GM21528 (cell line): ENCODE results near the gene REN.

Experiments
- ATAC-seq: cut with Tn5 transposase; IDR thresholded peaks from one replicate; pipeline ENCODE4 v1.9.1; 2021; ENCODE audit warnings: mild to moderate bottlenecking, moderate library complexity; ENCODE audit not compliant: unreplicated experiment, low FRiP score

Gene REN

DNA sequence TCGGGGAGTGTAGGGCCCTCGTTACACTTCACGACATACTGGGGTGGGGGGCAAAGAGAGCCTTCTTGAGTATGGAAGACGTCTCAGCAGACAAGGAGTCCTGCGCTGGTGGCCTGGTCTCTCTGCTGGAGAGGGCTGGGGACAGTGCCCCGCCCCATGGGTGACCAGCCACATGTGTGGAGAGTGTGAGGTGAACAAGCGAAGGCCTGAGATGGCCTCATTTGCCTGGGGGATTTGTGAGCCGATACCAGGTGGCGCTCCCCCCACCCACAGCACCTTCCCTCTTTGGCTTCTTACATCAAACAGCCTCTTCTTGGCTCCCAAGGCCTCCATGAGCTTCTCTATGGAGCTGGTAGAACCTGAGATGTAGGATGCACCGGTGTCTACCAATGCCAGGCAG is 10.3 kb downstream of the REN start:
- no peak for ATAC-seq

DNA sequence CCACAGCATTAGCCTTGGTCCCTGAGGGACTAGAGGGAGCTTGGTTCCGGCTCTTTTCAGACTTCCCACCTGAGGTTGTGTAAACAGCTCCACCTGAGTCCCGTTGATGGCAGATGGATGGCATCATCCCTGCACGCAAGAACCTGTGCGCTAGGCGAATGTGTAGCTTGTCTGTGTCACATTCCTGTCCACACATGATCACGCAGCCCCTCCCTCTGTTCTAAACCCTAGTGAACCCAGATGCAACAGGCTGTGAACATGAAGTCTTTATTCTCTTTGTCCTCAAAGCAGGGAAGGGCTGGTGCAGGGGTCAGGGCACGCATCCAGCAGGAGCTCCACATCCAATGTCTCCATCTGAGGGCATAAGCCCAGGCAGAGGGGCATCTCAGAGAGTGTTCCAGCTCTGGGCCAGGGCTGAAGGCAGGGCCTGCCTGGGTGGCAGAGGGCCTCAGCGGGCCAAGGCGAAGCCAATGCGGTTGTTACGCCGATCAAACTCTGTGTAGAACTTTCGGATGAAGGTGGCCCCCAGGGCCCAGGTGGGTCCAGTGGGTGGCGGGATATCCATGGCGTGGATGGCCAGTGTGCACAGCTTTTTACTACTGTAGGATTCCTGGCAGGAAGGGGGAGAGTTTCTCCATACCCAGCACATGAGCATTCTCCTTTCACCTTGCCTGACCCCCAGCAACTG is 11.4 kb downstream of the REN start:
- no peak for ATAC-seq

DNA sequence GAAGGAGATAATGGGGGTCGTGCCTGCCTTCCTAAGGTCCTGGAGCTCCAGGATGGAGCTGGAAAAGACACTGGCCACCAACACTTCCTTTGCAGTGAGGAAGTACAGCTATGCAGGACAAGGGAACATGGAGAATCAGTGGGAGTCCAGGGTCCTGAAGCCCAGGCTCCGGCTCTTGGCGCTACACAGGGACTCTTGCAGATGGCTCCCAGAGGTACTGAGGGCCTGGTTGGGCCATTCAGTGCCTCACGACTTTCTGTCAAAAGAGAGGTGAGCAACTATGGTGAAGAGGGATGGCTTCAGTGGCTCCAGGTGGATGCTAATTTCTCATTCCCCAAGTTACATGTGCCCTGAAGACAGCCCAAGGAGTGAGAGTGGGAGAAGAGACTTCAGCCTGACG is 12.5 kb downstream of the REN start:
- no peak for ATAC-seq

DNA sequence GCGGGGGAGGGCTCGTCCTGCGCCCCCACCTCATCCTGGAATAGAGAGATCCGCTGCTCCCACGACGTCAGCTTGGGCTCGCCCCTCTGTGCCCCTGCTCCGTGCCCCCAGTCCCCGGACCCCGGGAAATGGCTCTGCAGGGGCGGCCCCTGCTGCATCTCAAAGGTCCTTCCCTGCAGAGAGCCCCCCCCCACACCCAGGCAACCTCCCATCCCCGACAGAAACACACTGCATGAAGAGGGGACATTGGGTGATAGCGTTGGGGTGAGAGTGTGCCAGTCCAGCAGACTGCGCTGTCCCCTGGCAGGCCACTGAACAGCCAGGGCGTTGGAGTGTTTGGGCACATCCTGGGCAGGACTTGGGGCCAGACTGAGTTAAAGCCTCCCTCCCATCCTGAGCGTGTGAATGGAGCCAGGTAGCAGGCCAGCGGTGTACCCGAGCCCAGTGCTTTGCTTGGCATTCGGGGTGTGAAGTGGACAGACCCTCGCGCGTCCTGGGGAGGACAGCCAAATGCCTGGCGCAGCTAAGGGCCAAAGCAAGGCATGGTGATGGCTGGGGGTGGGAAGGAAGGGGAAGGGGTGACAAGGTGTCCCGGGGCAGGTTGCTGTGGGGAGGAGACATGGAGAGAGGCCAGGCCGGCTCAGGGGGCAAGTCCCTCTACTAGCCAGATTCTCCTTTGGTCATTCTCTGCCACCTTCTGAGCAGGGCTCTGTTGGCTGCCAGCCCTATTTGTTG is 13.7 kb downstream of the REN start:
- ATAC-seq: no peak

DNA sequence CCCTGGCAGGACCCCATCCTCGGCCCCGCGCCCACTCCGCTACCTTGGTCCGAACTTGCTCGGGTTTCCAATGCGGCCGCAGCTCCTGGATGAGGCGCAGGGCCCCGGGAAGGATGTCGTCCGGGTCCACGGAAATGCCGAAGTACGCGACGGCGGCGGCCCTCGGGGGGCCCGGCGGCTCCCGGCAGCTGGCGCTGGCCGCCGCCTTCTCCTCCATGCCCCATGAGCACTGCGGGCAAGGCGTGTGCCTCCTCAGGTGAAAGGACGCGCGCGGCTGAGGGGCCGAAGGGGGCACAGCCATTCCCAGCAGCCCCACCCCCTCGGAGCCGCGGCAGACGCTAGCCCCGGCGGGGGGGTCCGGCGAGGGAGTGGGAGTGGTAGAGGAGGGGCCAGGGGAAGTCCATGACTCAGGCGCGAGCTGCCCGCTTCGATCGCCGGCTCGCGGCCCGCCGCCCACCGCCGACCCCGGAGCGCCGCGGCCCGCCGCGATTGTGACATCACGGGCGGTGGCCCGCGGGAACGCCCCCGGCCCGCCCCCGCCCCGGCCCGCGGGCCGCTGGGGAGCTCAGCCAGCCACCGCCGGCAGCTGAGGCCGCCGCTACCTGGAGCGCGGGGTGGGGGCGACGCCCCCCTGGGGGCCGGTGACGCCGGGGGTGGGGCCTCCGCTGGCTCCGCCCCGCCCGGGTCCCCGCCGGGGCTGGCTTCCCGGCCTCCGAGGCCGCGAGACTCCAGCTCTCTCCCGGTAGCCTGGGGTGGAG is 14.4 kb downstream of the REN start, which contains the start of gene ETNK2:
Gene ETNK2 (minus strand): TSS at position 493 of the 758 bp plus-strand sequence. CDS start 192 bp downstream, at position 301.
- ATAC-seq: no peak

DNA sequence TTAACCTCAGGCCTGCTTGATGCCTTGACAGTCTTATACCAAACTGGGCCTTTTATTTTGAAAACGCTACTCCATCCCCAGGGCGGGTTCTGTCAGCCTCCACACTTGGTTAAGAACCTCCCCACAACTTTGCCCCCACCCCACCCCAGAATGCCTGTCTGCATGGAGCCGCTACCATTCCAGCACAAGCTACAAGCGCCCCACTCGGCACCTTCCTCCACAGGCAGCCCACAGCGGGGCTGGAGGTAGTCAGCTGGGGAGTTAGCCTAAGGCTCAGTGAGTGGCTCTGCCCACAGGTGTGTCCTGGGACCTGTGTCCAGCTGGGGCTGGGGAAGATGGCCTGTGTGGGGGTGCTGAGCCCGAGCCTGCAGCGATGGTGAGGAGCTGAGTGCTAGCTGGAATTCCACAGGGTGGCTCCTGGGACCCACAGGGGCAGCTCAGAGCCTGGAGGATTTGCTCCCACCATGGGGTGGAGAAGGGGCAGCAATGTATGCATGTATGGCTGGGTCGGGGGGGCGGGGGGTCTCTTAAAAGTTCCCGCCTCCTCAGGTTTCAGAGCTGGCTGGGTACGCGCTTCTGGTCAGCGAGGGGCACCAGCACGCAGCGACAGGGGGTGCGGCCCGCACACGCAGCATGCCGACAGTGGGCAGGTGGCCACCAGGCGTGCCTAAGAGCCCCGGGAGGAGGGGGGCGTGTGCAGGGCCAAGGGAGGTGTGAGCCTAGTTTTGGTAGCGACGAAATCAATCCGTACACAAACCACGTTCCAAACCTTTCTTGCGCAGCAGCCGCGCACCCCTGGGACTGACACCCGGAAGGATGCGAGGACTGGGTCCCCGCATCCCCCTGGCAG is 15.2 kb downstream of the REN start:
- no peak for ATAC-seq

DNA sequence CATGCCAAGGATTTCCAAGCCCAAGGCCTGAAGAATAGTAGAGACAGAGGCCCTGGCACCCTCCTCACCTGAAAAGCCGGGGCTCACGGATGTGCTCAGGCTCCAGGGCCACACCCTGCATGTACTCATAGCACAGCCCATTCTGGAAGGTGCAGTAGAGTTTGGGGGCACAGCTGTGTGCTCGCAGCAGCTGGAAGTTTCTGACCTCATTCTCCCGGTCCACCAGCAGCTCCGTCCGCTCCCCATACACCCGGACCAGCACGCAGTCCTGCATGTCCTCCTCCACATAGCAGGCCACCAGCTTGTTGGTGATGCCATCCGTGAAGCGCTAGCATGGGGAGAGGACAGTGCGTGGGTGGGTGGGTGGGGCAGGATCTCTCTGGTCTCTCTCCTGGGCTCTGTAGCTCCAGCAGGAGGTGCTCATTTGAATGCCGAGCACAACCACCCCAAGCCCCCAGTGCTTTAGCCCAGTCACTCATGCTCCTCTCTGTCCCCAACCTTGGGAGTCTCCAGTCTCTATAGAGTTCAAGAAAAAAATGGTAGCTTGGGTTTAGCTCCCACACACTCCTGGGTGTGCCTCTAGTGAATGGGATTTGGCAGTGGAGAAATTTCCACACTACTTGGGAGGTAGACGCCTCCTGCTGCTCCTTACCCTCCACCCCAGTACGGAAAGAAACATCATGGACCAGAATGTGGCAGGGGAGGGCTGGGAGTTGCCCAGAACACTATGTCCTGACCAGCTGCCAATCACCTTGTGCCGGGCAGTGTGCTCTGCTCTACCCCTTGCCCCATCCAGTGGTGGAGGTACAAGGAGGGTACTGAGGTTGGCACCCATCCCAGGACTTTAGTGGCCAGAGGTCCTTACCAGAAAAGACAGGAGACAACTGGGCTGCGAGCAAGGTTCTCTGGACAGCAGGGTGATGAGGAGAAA is 16.2 kb downstream of the REN start:
- ATAC-seq: no peak

DNA sequence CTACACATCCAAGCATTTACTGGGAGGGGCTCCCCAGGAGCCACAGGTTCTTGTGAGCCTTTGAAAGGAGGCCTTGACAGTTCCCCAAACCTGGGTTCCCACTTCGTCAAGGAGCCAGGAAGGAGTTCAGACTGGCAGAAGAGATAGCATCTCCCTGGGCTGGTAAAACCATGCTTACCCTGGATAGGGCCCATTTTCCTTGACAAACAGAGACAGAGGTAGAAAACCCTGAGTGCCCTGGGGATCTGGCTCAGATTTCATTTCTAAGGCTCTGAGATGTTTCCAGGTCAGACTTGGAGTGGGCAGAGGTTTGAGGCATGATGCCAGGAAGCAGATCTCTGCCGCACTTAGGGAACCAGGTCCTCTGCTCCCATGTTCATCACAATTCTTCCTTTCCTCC is 17.0 kb downstream of the REN start:
- no peak for ATAC-seq

DNA sequence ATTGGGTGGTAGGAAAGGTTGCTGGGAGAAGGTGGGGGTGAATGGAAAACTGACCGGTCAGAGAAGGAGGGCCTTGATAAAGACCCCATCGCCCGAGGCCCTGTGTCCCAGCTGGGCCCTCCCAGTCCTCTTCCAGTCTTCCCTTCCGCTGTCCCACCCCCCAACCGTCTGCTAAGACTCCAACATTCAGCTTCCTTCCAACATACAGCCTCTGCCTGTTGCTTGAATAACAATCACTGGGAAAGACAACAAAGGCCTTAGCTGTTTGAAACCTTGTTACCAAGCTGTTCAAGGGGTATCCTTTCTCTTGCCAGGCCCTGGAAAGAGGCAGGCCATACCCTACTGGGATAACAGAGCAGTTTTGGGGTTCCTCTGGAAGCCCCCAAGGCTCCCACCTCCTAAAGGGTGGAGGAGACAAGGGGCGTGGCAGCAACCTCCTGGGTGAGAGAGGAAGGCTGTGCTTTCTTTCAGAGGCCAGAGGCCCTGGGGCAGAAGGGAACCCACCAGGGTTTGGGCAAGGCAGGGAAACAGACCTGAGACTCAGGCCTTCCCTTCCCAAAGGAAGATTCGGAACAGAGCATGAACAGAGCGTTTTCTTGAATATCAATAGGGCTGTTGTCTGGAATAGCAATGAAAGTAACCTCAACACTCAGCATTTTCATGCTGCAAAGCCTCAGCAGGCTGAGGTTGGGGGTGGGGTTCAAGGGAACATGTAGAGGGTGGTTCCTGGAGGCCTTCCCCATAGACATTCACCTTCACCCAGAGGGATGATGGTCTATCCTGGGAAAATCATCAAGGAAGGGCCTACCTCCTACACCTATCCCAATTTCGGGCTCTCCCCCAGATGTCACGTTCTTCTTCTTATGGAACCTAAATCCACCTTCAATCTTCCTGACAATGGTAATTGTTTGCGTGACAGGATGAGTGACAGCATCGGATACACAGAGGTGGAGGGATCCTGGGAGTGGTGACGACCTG is 18.4 kb downstream of the REN start:
- ATAC-seq: no peak

DNA sequence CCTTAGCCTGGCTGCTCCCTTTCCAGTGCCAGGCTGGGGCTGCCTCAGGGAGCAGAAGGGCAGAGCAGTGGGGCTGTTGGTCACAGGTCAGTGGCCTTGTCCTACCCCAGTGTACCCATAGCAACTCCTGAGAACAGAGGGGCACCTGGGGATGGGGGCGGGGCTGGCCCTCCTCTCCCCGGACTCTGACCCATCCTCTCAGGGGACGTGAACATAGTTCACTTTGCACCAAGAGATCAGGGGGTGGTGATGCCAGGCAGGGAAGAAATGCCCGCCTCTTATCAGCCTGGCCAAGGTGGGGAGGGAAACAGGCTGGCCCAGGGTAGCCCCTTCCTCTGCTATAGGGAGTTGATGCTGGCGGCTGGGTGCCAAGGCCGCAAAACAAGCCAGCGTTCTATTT is 19.2 kb downstream of the REN start:
- no peak for ATAC-seq

DNA sequence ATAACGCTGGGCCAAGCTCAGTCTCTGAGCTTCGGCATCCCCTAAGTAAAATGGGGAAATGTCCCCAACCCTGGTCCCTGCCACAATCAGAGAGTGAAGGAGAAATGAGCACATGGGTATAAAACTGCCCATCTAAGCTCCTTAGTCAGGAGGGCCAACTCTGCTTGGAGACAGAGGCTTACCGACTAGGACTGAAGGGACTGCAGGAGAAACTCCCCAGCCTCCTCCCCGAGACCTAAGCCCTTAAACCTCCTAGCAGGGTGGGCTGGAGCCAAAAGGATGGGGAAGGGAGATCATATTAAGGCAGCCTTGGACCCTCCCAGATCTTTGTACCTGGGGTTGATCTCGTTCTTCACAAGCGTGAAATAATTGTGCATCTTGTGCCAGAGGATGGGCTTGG is 19.8 kb downstream of the REN start:
- no peak for ATAC-seq

DNA sequence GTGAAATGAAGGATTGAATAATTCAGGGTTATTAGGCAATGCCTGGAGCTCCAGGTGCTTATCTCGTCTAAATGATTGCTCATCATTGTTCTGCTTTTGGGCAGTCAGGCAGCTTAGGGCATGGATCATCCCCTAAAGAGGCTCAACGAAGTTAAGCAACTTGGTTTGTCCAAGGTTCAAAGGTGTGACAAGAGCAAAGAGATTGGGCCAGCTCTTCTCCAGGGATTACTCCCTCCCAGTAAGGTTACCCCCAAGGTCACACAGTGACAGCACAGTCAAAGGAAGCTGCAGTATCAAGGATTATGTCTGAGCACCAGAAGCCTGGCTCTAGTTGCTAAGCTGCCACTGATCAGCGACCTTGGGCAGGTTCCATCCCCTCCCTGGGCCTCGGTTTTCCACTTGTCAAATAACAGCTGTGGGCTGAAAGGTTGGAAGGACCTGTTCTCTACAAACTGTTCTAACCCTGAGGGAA is 21.1 kb downstream of the REN start:
- ATAC-seq: no peak

DNA sequence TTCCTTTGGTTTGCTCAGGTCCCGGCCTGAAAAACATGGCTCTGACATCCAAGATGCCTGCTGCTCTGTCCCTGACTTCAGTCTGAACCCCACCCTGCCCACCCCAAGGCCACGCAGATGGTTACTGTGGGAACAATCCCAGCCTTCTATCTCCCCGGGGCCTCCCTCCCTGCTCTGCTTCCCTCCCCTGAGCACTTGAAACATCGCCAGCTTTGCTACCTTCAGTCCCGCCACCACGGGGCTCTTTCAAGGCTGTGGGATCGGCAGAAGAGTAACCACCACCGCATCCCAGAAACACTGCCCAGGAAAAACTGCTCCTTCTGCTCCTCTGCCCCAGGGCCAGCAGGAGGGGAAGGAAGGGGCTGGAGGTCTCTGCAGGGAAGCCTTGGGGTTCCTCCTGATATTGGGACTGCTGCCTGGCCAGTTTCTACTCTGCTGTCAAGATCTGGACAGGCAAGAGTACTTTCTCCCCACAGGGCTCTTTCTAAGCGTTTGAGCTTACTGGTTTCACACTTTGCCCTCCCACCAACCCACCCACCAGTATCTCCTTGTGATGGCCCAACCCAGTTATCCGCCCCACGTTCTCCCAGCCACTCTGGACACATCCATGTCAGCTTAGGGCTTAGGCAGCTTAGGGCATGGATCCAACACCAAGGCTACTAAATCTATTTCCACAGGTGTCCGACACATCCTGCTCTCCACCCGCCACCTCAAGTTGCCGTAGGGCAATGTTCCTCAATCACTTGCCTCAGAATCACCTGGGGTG is 22.7 kb downstream of the REN start:
- ATAC-seq: no peak

DNA sequence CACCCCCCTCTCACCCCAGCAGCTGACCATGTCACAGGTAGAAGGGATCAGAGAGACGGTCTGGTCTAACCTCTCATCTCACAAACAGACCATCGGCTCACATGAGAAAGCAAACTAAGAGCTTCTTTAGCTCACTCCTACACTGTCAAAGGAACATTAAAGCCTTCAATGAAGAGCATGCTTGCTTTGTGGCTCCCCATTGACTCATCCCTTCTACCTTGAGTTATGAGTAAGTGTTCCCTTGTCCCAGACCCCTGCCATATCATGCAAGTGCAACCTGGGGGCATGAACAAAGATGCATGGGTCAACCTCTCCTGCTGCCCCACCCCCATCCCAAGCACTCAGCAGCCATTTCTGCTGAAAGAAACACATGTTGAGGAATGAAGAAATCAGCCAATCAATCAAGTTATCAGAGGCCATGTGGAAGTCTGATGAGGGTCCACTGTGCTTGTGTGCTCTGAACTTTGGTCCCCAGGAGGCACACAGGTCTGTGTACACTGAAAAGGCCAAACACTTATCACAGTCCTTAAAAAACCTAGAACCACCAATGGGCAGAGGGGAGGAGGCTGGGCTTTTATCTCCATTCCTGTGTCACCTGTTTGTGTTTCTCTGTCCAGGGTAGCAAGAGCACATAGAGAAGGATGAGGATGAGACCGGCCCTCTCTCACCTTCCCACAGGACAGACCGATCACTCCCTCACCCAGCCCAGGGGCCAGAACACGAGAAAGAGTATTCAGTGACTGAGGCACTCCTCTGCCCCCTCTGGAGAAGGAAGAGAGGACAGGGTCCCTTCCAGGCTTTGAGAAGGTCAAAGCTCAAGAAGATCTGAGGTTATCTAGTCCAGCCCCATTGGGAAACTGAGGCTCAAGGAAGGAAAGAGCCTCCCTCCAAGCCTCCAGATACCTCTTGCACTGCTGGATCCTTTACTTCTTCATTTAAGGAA is 23.8 kb downstream of the REN start:
- ATAC-seq: no peak

DNA sequence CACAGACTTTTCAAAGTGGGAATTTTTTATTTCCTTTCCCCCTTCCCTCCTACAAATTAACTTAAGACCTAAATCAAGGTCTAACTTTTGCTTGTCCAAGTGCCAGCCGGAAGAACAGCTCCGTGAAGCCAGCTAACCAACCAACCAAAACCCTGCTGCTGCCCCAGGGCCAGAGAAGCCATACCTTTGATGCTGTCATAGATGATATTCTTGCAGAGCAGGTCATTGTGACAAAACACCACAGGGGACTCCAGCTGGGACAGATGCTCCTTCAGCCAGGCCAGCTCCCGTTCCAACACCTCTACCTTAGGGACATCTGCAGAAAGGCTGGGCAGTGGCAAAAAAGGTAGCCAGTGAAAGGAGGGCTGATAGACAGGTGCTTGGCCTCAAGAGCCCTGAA is 25.0 kb downstream of the REN start:
- no peak for ATAC-seq

DNA sequence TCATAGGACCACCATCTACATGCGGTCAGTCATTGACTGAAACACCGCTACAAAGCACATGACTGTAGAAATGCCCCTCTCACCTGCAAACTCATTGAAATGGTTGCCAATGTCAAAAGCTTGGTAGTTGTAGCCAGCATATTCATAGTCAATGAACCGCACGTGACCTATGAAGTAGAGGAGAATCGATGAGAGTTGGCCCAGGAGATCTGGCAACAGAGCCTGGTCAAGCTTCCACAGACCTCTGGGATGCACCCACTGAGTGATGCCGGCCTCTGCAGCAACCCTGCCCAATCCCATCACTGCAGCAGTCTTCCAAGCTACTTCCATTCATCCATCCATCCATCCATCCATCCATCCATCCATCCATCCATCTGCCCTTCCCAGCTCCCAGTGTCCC is 26.2 kb downstream of the REN start:
- no peak for ATAC-seq
